Kidney (tissue), 14 donors: ENCODE results near the gene TPST2. TPM values are rescaled to one million over a fixed set of nuclear protein-coding genes. Genes with fewer than 3 reads are reported as not detected.

Source experiments
- DNase-seq, 5 donors: peaks; one replicate each; pipeline ENCODE4 v3.0.0-alpha.2; 2013 to 2020
- FAIRE-seq: peaks from 2 replicates; lab custom pipeline; 2012; peaks lifted over from hg19 to GRCh38; lab: Jason Lieb, UNC
- H3K27ac ChIP-seq, 2 donors: one replicate each; pipeline ENCODE4 v1.7.0; 2013; ENCODE audit warnings: low read depth in 2 of 2, low read length in 2 of 2, inconsistent platforms in 1 of 2
- H3K27me3 ChIP-seq: one replicate; pipeline ENCODE4 v1.7.1; 2013; ENCODE audit warnings: low read length, inconsistent platforms; ENCODE audit not compliant: control insufficient read depth, insufficient read depth
- H3K36me3 ChIP-seq, 3 donors: one replicate each; pipeline versions ENCODE4 v1.7.0 to v1.7.1; 2013; ENCODE audit warnings: low read length in 3 of 3, control low read depth in 1 of 3, inconsistent platforms in 1 of 3; ENCODE audit not compliant: insufficient read depth in 3 of 3, control insufficient read depth in 2 of 3
- H3K4me1 ChIP-seq, 3 donors: one replicate each; pipeline versions ENCODE4 v1.7.0 to v1.7.1; 2013; ENCODE audit warnings: low read length in 3 of 3, inconsistent platforms in 1 of 3, low read depth in 1 of 3; ENCODE audit not compliant: control insufficient read depth in 2 of 3, insufficient read depth in 2 of 3
- H3K4me3 ChIP-seq, 3 donors: one replicate each; pipeline versions ENCODE4 v1.7.0 to v1.8.1; 2013; ENCODE audit warnings: low read length in 3 of 3, control low read depth in 1 of 3, inconsistent platforms in 1 of 3
- H3K9ac ChIP-seq, 3 donors: one replicate each; pipeline versions ENCODE4 v1.7.0 to v1.7.1; 2013; ENCODE audit warnings: low read length in 3 of 3, control low read depth in 1 of 3, inconsistent platforms in 1 of 3
- H3K9me3 ChIP-seq, 3 donors: one replicate each; pipeline versions ENCODE4 v1.7.0 to v1.7.1; 2013; ENCODE audit warnings: low read length in 3 of 3, control low read depth in 1 of 3, inconsistent platforms in 1 of 3; ENCODE audit not compliant: control insufficient read depth in 2 of 3, insufficient read depth in 1 of 3
- intact Hi-C: fragments of 100-400 bp; cut with DNase I; formaldehyde crosslinking; loops from one replicate; pipeline ENCODE4 v1.11.1; 2022
- polyA plus RNA-seq: library from polyadenylated mRNA; stranded (reverse); fragments of 350-450 nt; fragmentation: Illumina TruSeq; extraction: RNeasy Lipid Tissue Mini Kit (QIAGEN cat#74804); gene quantifications from one replicate; pipeline ENCODE4 v1.2.3, GENCODE V29; 2014; ENCODE audit warnings: low read depth, low replicate concordance; ENCODE audit not compliant: insufficient read depth
- total RNA-seq: library from RNA; stranded (reverse); fragmentation: NEBNext Ultra II Directional; extraction: Animal tissue kit (Norgen Biotek cat#: 25700); gene quantifications from one replicate; pipeline ENCODE4 v1.2.1, GENCODE V29; 2021
- TF ChIP-seq, protein P1 (sequence below): IDR thresholded peaks from 3 replicates; pipeline ENCODE4 v1.5.1; 2012; ENCODE audit warnings: mild to moderate bottlenecking, moderate library complexity, borderline replicate concordance; ENCODE audit not compliant: insufficient read depth; ENCODE audit errors: extremely low read depth
- donor health status: control.
- donor health status: control.
- donor health status: control.
- donor health status: control.
- donor health status: control.
- donor health status: DM: yes; HTN: yes; CAD: no.
- donor health status: Normal renal cell carcinoma (clear cell type).

Gene TPST2
- total and polyA plus RNA-seq, 2 donors from 2014 or later, result 40.3 to 48.7 TPM

GRCh38 chr22:26608129-26608528 is 18.2 kb upstream of the TPST2 start:
- Histone ChIP-seq H3K4me1 (no peaks in the 10 kb centered on the region), H3K36me3 (no peaks in the 10 kb centered on the region), H3K4me3 (no peak overlapping the region), H3K27ac (no peak overlapping the region), H3K27me3 (no peaks in the 10 kb centered on the region), H3K9me3 (no peaks in the 10 kb centered on the region), H3K9ac (no peak overlapping the region)
- FAIRE-seq, result no peak
- no peak for DNase-seq
- intact Hi-C loops, result no loop called here
- TF ChIP-seq, protein P1, sequence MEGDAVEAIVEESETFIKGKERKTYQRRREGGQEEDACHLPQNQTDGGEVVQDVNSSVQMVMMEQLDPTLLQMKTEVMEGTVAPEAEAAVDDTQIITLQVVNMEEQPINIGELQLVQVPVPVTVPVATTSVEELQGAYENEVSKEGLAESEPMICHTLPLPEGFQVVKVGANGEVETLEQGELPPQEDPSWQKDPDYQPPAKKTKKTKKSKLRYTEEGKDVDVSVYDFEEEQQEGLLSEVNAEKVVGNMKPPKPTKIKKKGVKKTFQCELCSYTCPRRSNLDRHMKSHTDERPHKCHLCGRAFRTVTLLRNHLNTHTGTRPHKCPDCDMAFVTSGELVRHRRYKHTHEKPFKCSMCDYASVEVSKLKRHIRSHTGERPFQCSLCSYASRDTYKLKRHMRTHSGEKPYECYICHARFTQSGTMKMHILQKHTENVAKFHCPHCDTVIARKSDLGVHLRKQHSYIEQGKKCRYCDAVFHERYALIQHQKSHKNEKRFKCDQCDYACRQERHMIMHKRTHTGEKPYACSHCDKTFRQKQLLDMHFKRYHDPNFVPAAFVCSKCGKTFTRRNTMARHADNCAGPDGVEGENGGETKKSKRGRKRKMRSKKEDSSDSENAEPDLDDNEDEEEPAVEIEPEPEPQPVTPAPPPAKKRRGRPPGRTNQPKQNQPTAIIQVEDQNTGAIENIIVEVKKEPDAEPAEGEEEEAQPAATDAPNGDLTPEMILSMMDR, result no peak

DNA sequence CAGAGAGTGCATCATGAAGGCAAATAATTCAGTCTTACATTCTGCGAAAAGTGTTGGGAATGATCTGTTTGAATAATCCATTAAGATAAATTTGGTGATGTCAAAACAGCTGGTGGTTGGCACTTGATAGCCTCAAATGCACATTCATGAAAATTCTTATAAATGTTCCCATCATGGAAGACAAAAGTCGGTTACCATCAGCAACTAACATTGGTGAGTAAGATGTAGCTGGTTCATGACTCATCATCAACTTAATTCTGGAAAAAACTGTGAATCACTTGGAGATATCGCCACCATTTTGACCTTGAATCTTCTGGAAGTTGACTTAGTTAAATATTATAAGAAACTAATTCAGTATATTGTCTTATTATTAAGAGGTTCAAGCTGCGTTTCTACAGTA is 16.7 kb upstream of the TPST2 start:
- DNase-seq, result no peak
- no peak for FAIRE-seq
- intact Hi-C loops, result no loop called here

DNA sequence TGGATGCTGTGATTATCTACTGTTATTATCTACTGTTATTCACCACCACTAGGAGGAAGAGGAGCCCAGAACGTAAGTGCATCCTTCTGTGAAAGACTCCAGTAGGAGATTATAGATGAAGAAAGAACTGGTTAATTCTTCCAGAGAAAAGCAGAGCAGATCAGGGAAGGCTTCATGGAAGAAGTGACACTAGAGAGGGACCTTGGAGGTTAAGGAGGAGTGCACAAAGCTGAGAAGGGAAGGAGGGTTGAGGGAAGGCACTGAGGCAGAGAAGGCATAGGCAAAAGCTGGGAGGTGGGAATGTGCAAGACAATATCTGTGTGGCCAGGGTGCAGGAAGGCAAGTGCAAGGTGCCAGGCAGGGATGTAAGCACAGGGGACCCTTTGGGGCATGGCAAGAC is 14.4 kb upstream of the TPST2 start:
- FAIRE-seq, result no peak

More for the DNA sequence above, 16.7 kb upstream of the TPST2 start:
- H3K9me3 ChIP-seq, result no peaks in the 10 kb centered on the region
- no peaks in the 10 kb centered on the region for H3K36me3 ChIP-seq
- no peaks in the 10 kb centered on the region for H3K27me3 ChIP-seq
- H3K9ac ChIP-seq, result no peak overlapping the region
- H3K27ac ChIP-seq, result no peak overlapping the region
- H3K4me1 ChIP-seq, result no peaks in the 10 kb centered on the region
- TF ChIP-seq, protein P1, result no peak
- no peak overlapping the region for H3K4me3 ChIP-seq

More for the DNA sequence above, 14.4 kb upstream of the TPST2 start:
- Histone ChIP-seq H3K27ac (no peak overlapping the region), H3K4me3 (no peak overlapping the region), H3K4me1 (no peaks in the 10 kb centered on the region), H3K9ac (no peak overlapping the region), H3K27me3 (no peaks in the 10 kb centered on the region), H3K36me3 (no peaks in the 10 kb centered on the region), H3K9me3 (no peaks in the 10 kb centered on the region)
- intact Hi-C loops, result no loop called here
- TF ChIP-seq, protein P1, result no peak
- no peak for DNase-seq
